ENCODE data around the gene BBX.

Gene BBX

GRCh38 chr3:107657971-107658370 is 135.2 kb downstream of the BBX start:
- no peak for TF ChIP-seq CTCF (IDR thresholded peaks at IDR 0.05; ENCODE audit: low read depth, low read length, missing control alignments)
- no peak overlapping the region for H3K4me3 ChIP-seq (replicated peaks; ENCODE audit: low read depth, low read length)
- DNase-seq (ENCODE audit: extremely low read depth, low read depth): no peak

DNA sequence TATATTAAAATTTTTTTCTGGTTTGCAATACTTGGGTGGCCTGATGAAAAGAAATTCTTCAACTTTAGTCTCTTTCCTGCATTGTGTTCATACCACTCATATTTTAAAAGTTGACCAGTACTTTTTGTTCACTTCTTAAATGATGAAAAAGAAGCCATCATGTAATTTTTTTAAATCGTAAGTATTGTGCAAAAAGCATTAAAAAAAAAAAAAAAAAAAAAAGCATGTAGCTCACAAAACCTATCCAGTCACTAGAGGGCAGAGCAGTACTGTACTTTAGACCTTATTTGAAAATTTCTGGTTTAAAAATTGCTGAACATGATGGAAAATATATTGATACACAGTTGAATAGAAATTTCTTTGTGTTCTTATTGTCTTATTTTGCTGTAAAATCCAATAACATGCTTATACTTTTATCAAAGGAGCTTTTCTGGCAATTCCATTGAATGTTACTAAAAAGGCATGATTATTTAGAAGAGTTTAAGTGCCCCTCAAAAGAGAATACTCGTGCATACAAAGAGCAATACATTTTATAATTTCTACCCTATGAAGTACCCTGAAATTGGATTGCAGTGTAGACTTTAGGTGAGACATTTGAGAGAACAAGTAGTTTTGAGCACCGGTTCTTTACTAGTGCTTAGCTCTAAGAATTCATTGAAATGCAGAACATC is 137.7 kb downstream of the BBX start:
- TF ChIP-seq CTCF (IDR thresholded peaks at IDR 0.05; ENCODE audit: low read depth, low read length, missing control alignments): peak; percentile 36
- no peak overlapping the region for H3K4me3 ChIP-seq (replicated peaks; ENCODE audit: low read depth, low read length)
- no peak for DNase-seq (ENCODE audit: extremely low read depth, low read depth)

GRCh38 chr3:107661447-107662123 is 138.8 kb downstream of the BBX start:
- no peak overlapping the region for H3K4me3 ChIP-seq (replicated peaks; ENCODE audit: low read depth, low read length)
- no peak for TF ChIP-seq CTCF (IDR thresholded peaks at IDR 0.05; ENCODE audit: low read depth, low read length, missing control alignments)
- DNase-seq (ENCODE audit: extremely low read depth, low read depth): no peak

- no peak for DNase-seq (ENCODE audit: extremely low read depth, low read depth)
- TF ChIP-seq CTCF (IDR thresholded peaks at IDR 0.05; ENCODE audit: low read depth, low read length, missing control alignments): no peak
- no peak overlapping the region for H3K4me3 ChIP-seq (replicated peaks; ENCODE audit: low read depth, low read length)
Observed at GRCh38 chr3:107662124-107662507, 139.4 kb downstream of the BBX start.

DNA sequence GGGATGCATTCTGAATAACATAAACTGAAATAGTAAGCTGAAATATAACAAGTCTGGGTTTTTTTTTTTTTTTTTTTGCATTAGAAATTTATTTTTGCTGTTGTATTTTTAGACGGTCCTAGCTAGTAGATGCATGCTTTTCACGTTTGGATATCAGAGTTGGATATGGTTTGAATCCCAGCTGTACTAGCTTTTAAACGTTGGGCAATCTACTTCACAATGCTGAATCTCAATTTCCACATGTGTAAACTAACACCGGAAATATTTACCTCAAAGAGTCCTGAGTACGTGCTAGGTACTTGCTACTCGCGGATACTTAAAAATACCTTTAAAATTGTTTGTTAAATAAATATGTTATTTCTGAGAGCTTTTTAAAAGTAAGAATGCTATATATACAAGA is 139.8 kb downstream of the BBX start:
- no peak for DNase-seq (ENCODE audit: extremely low read depth, low read depth)
- TF ChIP-seq CTCF (IDR thresholded peaks at IDR 0.05; ENCODE audit: low read depth, low read length, missing control alignments): no peak
- H3K4me3 ChIP-seq (replicated peaks; ENCODE audit: low read depth, low read length): no peak overlapping the region

DNA sequence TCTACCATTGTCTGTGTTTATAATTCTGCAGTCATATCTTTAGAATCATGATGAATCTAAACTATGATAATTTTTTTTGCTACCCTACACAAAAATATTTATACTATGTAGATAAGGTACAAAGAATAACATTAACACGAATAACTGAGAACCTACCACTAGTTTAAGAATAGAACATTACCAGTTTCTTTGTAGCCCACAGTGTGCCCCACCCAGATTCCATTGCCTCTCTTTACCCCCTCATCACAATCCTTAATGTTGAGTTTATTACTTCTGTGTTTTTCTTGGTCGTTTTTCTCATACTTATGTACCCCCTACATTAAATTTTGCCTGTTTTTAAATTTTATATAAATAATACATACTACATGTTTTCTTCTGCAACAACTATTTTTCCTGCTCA is 140.5 kb downstream of the BBX start:
- no peak overlapping the region for H3K4me3 ChIP-seq (replicated peaks; ENCODE audit: low read depth, low read length)
- TF ChIP-seq CTCF (IDR thresholded peaks at IDR 0.05; ENCODE audit: low read depth, low read length, missing control alignments): no peak
- DNase-seq (ENCODE audit: extremely low read depth, low read depth): no peak
